Natural killer cell (primary cell): Measurements from ENCODE around the gene DOCK6. TPM values are rescaled to one million over a fixed set of nuclear protein-coding genes. Genes with fewer than 3 reads are reported as not detected.
"Not testable (repeated sequence)": the region's sequence is repeated elsewhere in the genome, so short reads cannot be mapped to it uniquely, and the experiment has no call there.

Source experiments
- ATAC-seq, 3 donors: fragments of 150-1000 bp in 2 of 3; fragments of 200-7000 bp in 1 of 3; cut with Tn5 transposase; 1 replicate in 1 of 3; 2 replicates in 2 of 3; pipeline ENCODE4 v1.10.0; 2021; ENCODE audit warnings: mild to moderate bottlenecking in 2 of 3, moderate library complexity in 2 of 3
- DNase-seq, 2 donors: peaks; one replicate each; pipeline versions ENCODE4 v3.0.0 to v3.0.0-alpha.2; 2013 to 2021; ENCODE audit warnings: mixed read lengths in 1 of 2
- H3K27ac ChIP-seq: one replicate; pipeline ENCODE4 v1.5.1; 2013; ENCODE audit warnings: mild to moderate bottlenecking, low read length
- H3K27me3 ChIP-seq: one replicate; pipeline ENCODE4 v1.6.1; 2013; ENCODE audit warnings: low read length; ENCODE audit not compliant: control insufficient read depth, insufficient read depth
- H3K36me3 ChIP-seq: one replicate; pipeline ENCODE4 v1.6.1; 2013; ENCODE audit warnings: low read length; ENCODE audit not compliant: control insufficient read depth, insufficient read depth
- H3K4me1 ChIP-seq: one replicate; pipeline ENCODE4 v1.6.1; 2013; ENCODE audit warnings: low read length; ENCODE audit not compliant: control insufficient read depth, insufficient read depth
- H3K4me3 ChIP-seq: one replicate; pipeline ENCODE4 v1.5.1; 2013; ENCODE audit warnings: low read length
- H3K9me3 ChIP-seq: one replicate; pipeline ENCODE4 v1.6.1; 2013; ENCODE audit warnings: low read length; ENCODE audit not compliant: control insufficient read depth, insufficient read depth
- H3K27ac Mint-ChIP-seq, 2 donors: one replicate each; pipeline ENCODE4 v1.8.0; 2022; ENCODE audit warnings: mild to moderate bottlenecking in 2 of 2, mixed read lengths in 2 of 2, moderate library complexity in 1 of 2
- H3K27me3 Mint-ChIP-seq, 2 donors: one replicate each; pipeline ENCODE4 v1.8.0; 2022; ENCODE audit warnings: low read depth in 2 of 2, mixed read lengths in 2 of 2
- H3K36me3 Mint-ChIP-seq: one replicate; pipeline ENCODE4 v1.8.0; 2022; ENCODE audit warnings: mixed read lengths
- H3K4me1 Mint-ChIP-seq, 2 donors: one replicate each; pipeline ENCODE4 v1.8.0; 2022; ENCODE audit warnings: mixed read lengths in 2 of 2
- H3K4me3 Mint-ChIP-seq: one replicate; pipeline ENCODE4 v1.8.0; 2022; ENCODE audit warnings: mild to moderate bottlenecking, moderate library complexity, mixed read lengths
- H3K9me3 Mint-ChIP-seq, 2 donors: one replicate each; pipeline ENCODE4 v1.8.0; 2022; ENCODE audit warnings: mixed read lengths in 2 of 2
- CTCF ChIP-seq: fragments of 200-600 bp; IDR thresholded peaks from one replicate; pipeline ENCODE4 v1.8.0; 2022; ENCODE audit warnings: antibody characterized with exemption
- WGBS: methylation state at CpG from one replicate; pipeline ENCODE4 v1.1.7; 2013; ENCODE audit warnings: missing lambda C conversion rate; ENCODE audit not compliant: insufficient coverage; 5-methylcytosine and 5-hydroxymethylcytosine counted together
- intact Hi-C: fragments of 100-400 bp; cut with micrococcal nuclease; formaldehyde crosslinking; loops from one replicate; pipeline ENCODE4 v1.14.2; 2022
- total RNA-seq, 4 donors: library from RNA; stranded (reverse); fragments of 120-200 nt in 1 of 4; gene quantifications; one replicate each; pipeline versions ENCODE4 v1.2.3 to v1.2.4, GENCODE V29; 2013 to 2022

The DOCK6 gene
- total RNA-seq, 3 donors from 2014 or later (not counting 1 experiment from before 2014, with no cell fraction given), result 0.82 to 2.3 (median 0.86) TPM

- no peak overlapping the region for H3K4me3 ChIP-seq
- no peak overlapping the region for H3K27ac ChIP-seq
- no peak for ATAC-seq
- Mint-ChIP-seq H3K27me3 (no peaks in the 10 kb centered on the region), H3K4me1 (no peaks in the 10 kb centered on the region), H3K9me3 (no peaks in the 10 kb centered on the region), H3K36me3 (no peaks in the 10 kb centered on the region), H3K27ac (no peak overlapping the region), H3K4me3 (no peak overlapping the region)
- intact Hi-C loops, result no loop called here
- H3K36me3 ChIP-seq, result no peaks in the 10 kb centered on the region
- no peaks in the 10 kb centered on the region for H3K9me3 ChIP-seq
- DNase-seq, result no peak
- no peaks in the 10 kb centered on the region for H3K27me3 ChIP-seq
- 88% methylated on average over 8 of the region's 8 CpGs for WGBS
- TF ChIP-seq CTCF, result no peak
- no peaks in the 10 kb centered on the region for H3K4me1 ChIP-seq
Measured at GRCh38 chr19:11180346-11180745, 82.0 kb downstream of the DOCK6 start.

- Mint-ChIP-seq H3K4me3 (no peak overlapping the region), H3K27ac (no peak overlapping the region), H3K36me3 (no peaks in the 10 kb centered on the region), H3K9me3 (no peaks in the 10 kb centered on the region), H3K4me1 (no peaks in the 10 kb centered on the region), H3K27me3 (no peaks in the 10 kb centered on the region)
- H3K4me3 ChIP-seq, result no peak overlapping the region
- intact Hi-C loops, result no loop called here
- no peaks in the 10 kb centered on the region for H3K4me1 ChIP-seq
- ATAC-seq, result no peak
- H3K9me3 ChIP-seq, result no peaks in the 10 kb centered on the region
- no peak for TF ChIP-seq CTCF
- 54% methylated on average over 10 of the region's 11 CpGs for WGBS
- no peaks in the 10 kb centered on the region for H3K36me3 ChIP-seq
- no peak for DNase-seq
- no peaks in the 10 kb centered on the region for H3K27me3 ChIP-seq
- no peak overlapping the region for H3K27ac ChIP-seq
Measured at GRCh38 chr19:11179716-11180297, 82.5 kb downstream of the DOCK6 start.

- ATAC-seq, H3K36me3 ChIP-seq, H3K4me1 ChIP-seq, H3K9me3 ChIP-seq, H3K4me1 Mint-ChIP-seq, H3K9me3 Mint-ChIP-seq, H3K4me3 Mint-ChIP-seq, H3K27ac ChIP-seq, H3K27me3 ChIP-seq, intact Hi-C loops, DNase-seq, H3K4me3 ChIP-seq, H3K27ac Mint-ChIP-seq, H3K36me3 Mint-ChIP-seq, H3K27me3 Mint-ChIP-seq: not testable (repeated sequence)
- WGBS, result 84% methylated on average over 9 of the region's 9 CpGs
Measured at GRCh38 chr19:11179145-11179465, 83.2 kb downstream of the DOCK6 start.

- Histone ChIP-seq H3K27me3 (no peaks in the 10 kb centered on the region), H3K4me1 (no peaks in the 10 kb centered on the region), H3K9me3 (no peaks in the 10 kb centered on the region), H3K36me3 (no peaks in the 10 kb centered on the region), H3K4me3 (no peak overlapping the region), H3K27ac (no peak overlapping the region)
- H3K27ac Mint-ChIP-seq, result no peak overlapping the region
- intact Hi-C loops, result no loop called here
- no peaks in the 10 kb centered on the region for H3K9me3 Mint-ChIP-seq
- H3K4me3 Mint-ChIP-seq, result no peak overlapping the region
- no peak for TF ChIP-seq CTCF
- 92% methylated on average over 9 of the region's 9 CpGs for WGBS
- H3K36me3 Mint-ChIP-seq, result no peaks in the 10 kb centered on the region
- H3K27me3 Mint-ChIP-seq, result no peaks in the 10 kb centered on the region
- DNase-seq (no peak), ATAC-seq (no peak)
- H3K4me1 Mint-ChIP-seq, result no peaks in the 10 kb centered on the region
Measured at GRCh38 chr19:11177592-11177991, 84.7 kb downstream of the DOCK6 start.
